Measurements from ENCODE around the gene PTPRD.

- TF ChIP-seq CTCF (IDR thresholded peaks at IDR 0.05; ENCODE audit: insufficient read depth, low read length, poor library complexity, severe bottlenecking) (no peak), EZH2phosphoT487 (conservative IDR thresholded peaks at IDR 0.05; ENCODE audit: low read length) (no peak)
Observed at GRCh38 chr9:10094563-10094962, 518.2 kb downstream of the PTPRD start.
